ENCODE data around the gene MAP4K5.

Gene MAP4K5

DNA sequence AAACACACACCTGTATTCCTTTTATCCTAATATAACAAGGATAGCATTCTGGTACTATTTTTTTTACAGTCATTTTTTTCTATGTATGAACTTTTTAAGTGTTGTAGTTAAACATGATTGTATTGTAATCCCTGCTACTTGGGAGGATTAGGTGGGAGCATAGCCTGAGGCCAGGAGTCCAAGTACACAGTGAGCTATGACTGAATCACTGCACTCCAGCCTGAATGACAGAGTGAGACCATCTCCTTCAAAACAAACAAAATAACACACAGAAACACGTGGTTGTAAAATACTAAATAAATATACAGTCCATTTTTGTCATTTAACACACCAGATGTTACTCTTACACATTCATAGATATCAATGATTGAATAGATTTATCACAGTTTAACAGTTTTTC is 56.9 kb downstream of the MAP4K5 start:
- no peak for DNase-seq

GRCh38 chr14:50471838-50472465 is 60.4 kb downstream of the MAP4K5 start:
- DNase-seq: no peak

DNA sequence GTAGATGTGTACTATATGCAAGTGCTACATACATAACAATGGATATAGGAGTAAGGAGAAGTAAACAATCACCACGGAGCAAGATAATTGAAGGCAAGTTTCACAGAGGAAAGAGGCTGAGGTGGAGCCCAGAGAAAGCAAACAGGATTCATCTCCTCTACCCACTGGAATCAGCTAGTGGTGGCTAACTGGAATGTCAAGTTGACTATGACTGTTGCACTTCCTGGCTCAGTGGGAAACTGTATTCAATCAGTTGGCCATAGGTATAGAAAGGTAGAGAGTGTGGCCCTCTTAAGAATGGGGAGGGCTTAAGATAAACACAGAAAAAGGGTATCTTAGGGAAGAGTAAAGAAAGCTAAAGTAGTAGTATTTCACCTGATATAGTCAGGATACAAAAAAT is 62.4 kb downstream of the MAP4K5 start:
- no peak for DNase-seq

GRCh38 chr14:50462111-50462510 is 70.3 kb downstream of the MAP4K5 start:
- DNase-seq: no peak

GRCh38 chr14:50453869-50454268 is 78.5 kb downstream of the MAP4K5 start:
- DNase-seq: no peak

GRCh38 chr14:50452979-50453705 is 79.2 kb downstream of the MAP4K5 start:
- DNase-seq: no peak

DNA sequence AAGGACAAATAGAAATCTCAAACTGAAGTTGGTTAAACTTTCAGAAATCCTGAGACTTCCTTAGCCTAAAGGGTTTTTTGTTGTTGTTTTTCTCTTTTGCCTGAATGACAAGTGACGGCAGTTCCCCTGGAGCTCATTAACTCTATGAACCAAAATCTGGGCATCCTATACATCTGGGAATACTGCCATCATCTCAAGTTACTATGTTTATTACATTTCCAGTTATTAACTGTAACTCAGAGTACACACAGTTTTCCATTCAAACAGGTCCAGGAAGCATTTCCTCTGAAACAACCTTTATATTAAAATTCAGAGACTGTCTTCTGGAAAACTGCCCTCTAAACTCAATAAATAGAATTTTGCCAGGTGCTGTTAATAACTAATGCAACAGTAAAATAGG is 80.1 kb downstream of the MAP4K5 start:
- no peak for DNase-seq

- no peak for DNase-seq
These were observed 80.5 kb downstream of the MAP4K5 start for GRCh38 chr14:50451854-50452253.

DNA sequence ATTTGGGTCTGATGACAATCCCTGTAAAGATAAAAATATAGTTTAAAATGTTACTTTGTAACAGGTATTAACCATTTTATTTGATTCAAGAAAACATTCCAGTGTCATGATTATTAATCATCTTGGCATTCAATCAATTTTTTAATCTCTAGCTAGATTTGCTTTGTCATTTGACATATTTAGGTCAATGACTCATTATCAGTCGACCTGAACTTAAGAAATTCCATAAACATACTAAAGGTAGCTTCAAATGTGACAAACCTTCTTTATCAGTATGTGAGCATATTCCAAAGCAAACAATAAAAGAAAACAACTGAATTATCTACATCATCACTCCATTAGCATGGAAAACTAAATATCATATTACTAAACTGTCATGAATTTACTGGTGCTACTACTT is 84.9 kb downstream of the MAP4K5 start:
- no peak for DNase-seq

DNA sequence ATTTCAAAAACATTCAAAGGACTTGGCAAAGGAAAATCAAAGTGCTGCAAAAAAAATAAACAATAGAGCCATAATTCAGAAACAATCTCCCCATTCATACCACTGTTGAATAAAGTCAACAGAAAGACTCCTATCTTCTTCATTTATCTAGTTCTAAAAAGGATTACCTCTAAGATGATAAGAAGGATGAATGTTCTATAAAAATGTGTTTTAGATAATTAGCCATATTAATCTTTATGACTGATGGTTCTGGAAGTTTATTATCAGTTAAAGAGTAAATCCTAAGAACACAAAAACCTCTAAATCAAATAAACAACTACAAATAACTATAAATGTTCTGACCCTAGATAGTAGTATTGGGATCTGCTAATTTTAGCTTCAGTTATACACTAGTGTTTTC is 97.8 kb downstream of the MAP4K5 start:
- no peak for DNase-seq

DNA sequence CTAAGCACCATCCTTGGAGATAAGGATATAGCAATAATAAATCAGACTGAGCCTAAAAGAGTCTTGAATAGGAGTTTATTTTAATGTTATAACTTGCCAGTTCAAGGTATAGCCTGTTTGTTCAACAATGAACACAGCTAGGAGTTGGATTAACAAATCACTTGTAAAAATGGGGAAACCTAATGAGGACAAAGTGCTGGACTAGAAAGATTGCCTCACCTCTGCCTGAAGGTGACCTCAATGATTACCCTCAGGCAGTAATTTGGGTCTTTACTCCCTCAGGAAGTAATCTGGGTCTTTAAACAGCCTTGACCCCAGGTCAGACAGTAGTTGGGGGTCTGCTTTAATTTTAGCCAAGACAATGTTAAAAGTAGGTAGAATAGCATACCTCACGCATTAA is 100.2 kb downstream of the MAP4K5 start:
- DNase-seq: no peak

- DNase-seq: no peak
These were observed 106.6 kb downstream of the MAP4K5 start for GRCh38 chr14:50425816-50426215.

- DNase-seq: no peak
These were observed 107.3 kb downstream of the MAP4K5 start for GRCh38 chr14:50425105-50425504.

GRCh38 chr14:50423529-50423928 is 108.8 kb downstream of the MAP4K5 start:
- no peak for DNase-seq

GRCh38 chr14:50421499-50421898 is 110.9 kb downstream of the MAP4K5 start:
- DNase-seq: no peak

GRCh38 chr14:50417853-50418252 is 114.5 kb downstream of the MAP4K5 start:
- DNase-seq: no peak

DNA sequence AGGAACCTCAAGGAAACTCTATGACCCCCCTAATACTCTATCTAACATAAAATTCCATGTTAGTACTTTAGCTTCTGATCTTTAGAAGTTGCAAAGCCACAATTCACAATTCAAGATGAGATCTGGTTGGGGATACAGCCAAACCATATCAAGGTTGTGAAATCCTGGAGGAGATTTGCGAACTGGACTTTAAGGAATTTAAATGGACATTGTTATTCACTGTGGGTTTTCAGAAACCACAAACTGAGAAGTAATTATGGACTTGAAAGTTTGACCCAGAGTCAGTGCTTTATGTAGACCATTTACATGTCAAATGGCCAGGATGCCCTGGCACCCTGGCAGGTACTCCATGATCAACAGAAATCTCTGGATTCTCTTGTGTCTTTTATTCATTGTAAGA is 121.4 kb downstream of the MAP4K5 start:
- no peak for DNase-seq

- no peak for DNase-seq
These were observed 122.3 kb downstream of the MAP4K5 start for GRCh38 chr14:50410071-50410470.

DNA sequence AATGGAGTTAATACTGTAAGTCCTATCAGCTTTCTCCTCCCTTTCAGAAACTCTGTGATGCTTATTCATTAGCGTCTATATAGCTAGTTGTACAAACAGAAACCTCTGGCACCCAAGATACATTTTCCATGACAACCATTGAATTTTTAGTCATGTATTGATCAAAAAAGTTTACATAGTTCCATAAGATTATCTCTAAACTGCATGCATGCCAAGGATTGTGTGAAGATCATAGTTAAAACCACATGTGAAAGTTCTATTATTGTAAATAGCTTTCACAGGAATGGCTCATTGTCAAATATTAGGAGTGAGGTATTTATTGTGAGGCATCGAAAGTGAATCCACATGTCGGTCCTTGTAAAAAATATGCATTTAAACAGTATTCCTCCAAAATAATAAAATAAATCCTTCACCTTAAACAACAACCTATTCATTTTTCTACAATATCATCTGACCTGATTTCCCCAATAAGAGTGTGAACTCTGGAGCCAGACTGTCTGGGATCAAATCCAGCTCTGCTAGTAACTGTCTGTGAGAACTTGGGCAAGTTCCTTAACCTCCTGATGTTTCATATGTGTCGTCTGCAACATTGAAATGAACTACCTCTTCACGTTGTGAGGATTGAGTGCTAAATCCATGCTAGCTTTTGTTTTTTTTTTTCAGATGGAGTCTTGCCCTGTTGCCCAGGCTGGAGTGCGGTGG is 125.1 kb downstream of the MAP4K5 start:
- DNase-seq: no peak

- DNase-seq: no peak
These were observed 128.9 kb downstream of the MAP4K5 start for GRCh38 chr14:50403419-50403818.

DNA sequence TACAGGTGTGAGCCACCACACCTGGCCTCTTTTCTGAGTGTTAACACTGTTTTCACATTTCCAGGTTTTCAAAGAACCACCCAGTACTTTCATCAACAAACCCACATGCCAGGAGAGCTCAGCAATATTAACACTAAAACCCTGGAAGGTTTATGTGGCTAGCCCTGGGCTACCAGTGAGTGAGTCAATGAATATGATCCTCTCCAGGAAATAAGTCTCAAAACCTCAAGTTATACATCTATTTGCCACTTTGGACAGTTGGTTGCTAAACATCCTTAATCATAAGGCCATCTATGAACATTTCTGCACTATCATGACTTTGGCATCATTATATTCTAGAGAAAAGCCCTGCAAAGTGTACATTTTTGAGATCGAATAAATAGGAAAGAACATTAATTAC is 129.4 kb downstream of the MAP4K5 start:
- no peak for DNase-seq

- no peak for DNase-seq
These were observed 131.9 kb downstream of the MAP4K5 start for GRCh38 chr14:50400461-50400860.

GRCh38 chr14:50399251-50400032 is 132.9 kb downstream of the MAP4K5 start:
- no peak for DNase-seq

All from retina (tissue), 1 donor.